ENCODE results near the gene NTM. TPM values are rescaled to one million over a fixed set of nuclear protein-coding genes. Genes with fewer than 3 reads are reported as not detected.

NTM gene
- total RNA-seq, 1 donor from 2014 or later: not detected

DNA sequence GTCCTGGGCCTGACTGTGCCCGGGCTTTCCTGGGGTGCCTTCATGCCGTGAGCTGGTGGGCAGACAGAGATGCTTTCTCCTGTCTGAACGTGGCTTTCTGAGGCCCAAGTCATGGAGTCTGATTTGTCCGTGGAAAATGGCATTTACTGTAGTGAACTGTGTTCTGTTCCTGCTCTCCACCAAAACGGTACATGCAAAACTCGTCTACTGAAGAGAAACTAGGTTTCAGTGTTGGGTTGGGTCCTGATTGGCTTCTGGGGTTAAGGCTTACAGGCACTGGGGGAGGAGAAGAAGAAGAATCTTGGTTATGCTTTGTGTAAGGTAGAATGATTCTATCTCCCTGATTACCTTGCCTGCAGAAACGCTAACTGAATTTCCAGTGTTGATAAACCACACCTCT, 541.7 kb downstream of the NTM start:
- ChIA-PET POLR2A (no interaction called here), CTCF (no interaction called here)
- no peaks in the 10 kb centered on the region for H3K9me3 Mint-ChIP-seq
- intact Hi-C loops (cut with micrococcal nuclease): no loop called here
- H3K4me3 Mint-ChIP-seq: no peak overlapping the region
- DNase-seq (no peak), ATAC-seq (ENCODE audit: low read depth) (no peak)
- no peaks in the 10 kb centered on the region for H3K4me1 Mint-ChIP-seq
- peaks cover 35% of the 10 kb centered on the region for H3K27me3 Mint-ChIP-seq
- H3K36me3 Mint-ChIP-seq (ENCODE audit: low read depth): no peaks in the 10 kb centered on the region
- TF ChIP-seq CTCF (IDR thresholded peaks at IDR 0.05): no peak
- H3K27ac Mint-ChIP-seq: no peak overlapping the region

- no peak for ATAC-seq (ENCODE audit: low read depth)
- POLR2A ChIA-PET: no interaction called here
- Mint-ChIP-seq H3K4me1 (no peaks in the 10 kb centered on the region), H3K9me3 (no peaks in the 10 kb centered on the region), H3K27me3 (peaks cover 33% of the 10 kb centered on the region), H3K36me3 (ENCODE audit: low read depth) (no peaks in the 10 kb centered on the region), H3K4me3 (no peak overlapping the region), H3K27ac (no peak overlapping the region)
- no peak for TF ChIP-seq CTCF (IDR thresholded peaks at IDR 0.05)
- CTCF ChIA-PET: no interaction called here
- intact Hi-C loops (cut with micrococcal nuclease): no loop called here
- no peak for DNase-seq
Observed at GRCh38 chr11:131913267-131913666, 542.9 kb downstream of the NTM start.

- CTCF ChIA-PET: no interaction called here
- H3K27me3 Mint-ChIP-seq: peaks cover 27% of the 10 kb centered on the region
- intact Hi-C loops (cut with micrococcal nuclease): no loop called here
Observed at GRCh38 chr11:131914361-131914774, 544.0 kb downstream of the NTM start.

GRCh38 chr11:131916638-131917037, 546.2 kb downstream of the NTM start:
- DNase-seq (no peak), ATAC-seq (ENCODE audit: low read depth) (no peak)
- no peak for TF ChIP-seq CTCF (IDR thresholded peaks at IDR 0.05)
- peaks cover 15% of the 10 kb centered on the region for H3K27me3 Mint-ChIP-seq
- H3K27ac Mint-ChIP-seq: no peak overlapping the region
- H3K36me3 Mint-ChIP-seq (ENCODE audit: low read depth): no peaks in the 10 kb centered on the region
- CTCF ChIA-PET: no interaction called here
- no peaks in the 10 kb centered on the region for H3K4me1 Mint-ChIP-seq
- H3K4me3 Mint-ChIP-seq: no peak overlapping the region
- intact Hi-C loops (cut with micrococcal nuclease): no loop called here
- POLR2A ChIA-PET: no interaction called here
- H3K9me3 Mint-ChIP-seq: no peaks in the 10 kb centered on the region

More at GRCh38 chr11:131914361-131914774, 544.0 kb downstream of the NTM start:
- ATAC-seq (ENCODE audit: low read depth) (no peak), DNase-seq (no peak)
- H3K9me3 Mint-ChIP-seq: no peaks in the 10 kb centered on the region
- no peak overlapping the region for H3K27ac Mint-ChIP-seq
- no peak for TF ChIP-seq CTCF (IDR thresholded peaks at IDR 0.05)
- H3K36me3 Mint-ChIP-seq (ENCODE audit: low read depth): no peaks in the 10 kb centered on the region
- no peak overlapping the region for H3K4me3 Mint-ChIP-seq
- POLR2A ChIA-PET: no interaction called here
- no peaks in the 10 kb centered on the region for H3K4me1 Mint-ChIP-seq

DNA sequence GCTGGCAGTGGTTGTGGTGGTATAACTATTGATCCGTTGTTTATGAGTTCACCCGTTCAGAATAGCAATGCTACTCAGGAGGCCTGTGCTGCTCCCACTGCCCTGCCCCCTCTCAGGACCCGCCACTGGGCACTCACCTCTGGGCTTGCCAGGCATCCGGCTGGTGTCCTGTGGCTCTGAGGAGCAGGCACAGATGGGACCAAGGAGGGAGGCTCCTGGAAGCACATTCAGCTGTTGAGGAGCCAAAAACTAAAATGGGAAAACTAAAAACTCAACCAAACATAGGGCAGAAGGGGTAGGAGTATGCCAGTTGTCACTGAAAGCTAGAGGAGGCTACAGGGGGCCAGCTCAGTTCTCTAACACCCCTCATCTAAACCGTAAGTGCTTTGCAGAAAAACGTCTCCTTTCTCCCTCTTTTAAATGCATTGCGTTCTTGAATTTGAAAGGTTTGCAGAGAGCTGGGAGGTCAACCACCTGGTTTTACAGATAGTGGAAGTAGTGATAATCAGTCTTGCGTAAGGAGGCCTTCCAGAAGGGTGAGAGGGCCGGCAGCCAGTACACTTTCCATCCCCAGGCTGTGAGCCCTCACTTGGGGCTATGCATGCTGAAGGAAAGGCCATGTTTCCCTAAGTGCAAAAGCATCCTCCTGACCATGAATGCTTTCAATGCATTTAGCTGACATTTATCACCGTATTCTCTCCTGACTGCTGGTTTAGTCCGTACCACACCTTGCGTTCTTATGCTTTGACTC, 547.4 kb downstream of the NTM start:
- H3K4me3 Mint-ChIP-seq: no peak overlapping the region
- H3K4me1 Mint-ChIP-seq: no peaks in the 10 kb centered on the region
- ChIA-PET POLR2A (no interaction called here), CTCF (no interaction called here)
- DNase-seq: no peak
- no peaks in the 10 kb centered on the region for H3K9me3 Mint-ChIP-seq
- H3K36me3 Mint-ChIP-seq (ENCODE audit: low read depth): no peaks in the 10 kb centered on the region
- TF ChIP-seq CTCF (IDR thresholded peaks at IDR 0.05): no peak
- H3K27me3 Mint-ChIP-seq: peaks cover 4% of the 10 kb centered on the region
- intact Hi-C loops (cut with micrococcal nuclease): no loop called here
- H3K27ac Mint-ChIP-seq: no peak overlapping the region
- no peak for ATAC-seq (ENCODE audit: low read depth)
